HepG2 (cell line): ENCODE results near the gene PLD1. TPM values are rescaled to one million over a fixed set of nuclear protein-coding genes. Genes with fewer than 3 reads are reported as not detected.
A peak's percentile ranks its signal among the peaks of the same experiment; 100 is the strongest.

Source experiments
- ASH2L ChIP-seq: fragments of 300-600, 200-600 bp; sonication (generic); IDR thresholded peaks from 2 replicates; pipeline ENCODE4 v1.7.0; 2017; ENCODE audit warnings: low read depth, mild to moderate bottlenecking, moderate library complexity, mixed read lengths, low read length; ENCODE audit not compliant: insufficient read length
- BATF2 ChIP-seq: sonication (generic); formaldehyde crosslinking; IDR thresholded peaks from 2 replicates; pipeline ENCODE4 v1.8.0; 2022; ENCODE audit warnings: mild to moderate bottlenecking, missing genetic modification reagents, moderate library complexity
- ETV5 ChIP-seq: IDR thresholded peaks from 2 replicates; pipeline ENCODE4 v1.6.1; 2018; ENCODE audit warnings: missing biosample characterization, missing genetic modification reagents, inconsistent platforms, borderline replicate concordance
- FOSL2 ChIP-seq: sonication (generic); formaldehyde crosslinking; IDR thresholded peaks from 2 replicates; pipeline ENCODE4 v1.4.0; 2020; ENCODE audit warnings: missing genetic modification reagents
- KDM1A ChIP-seq: IDR thresholded peaks from 2 replicates; pipeline ENCODE4 v1.6.1; 2016; ENCODE audit warnings: missing compliant biosample characterization
- KMT2B ChIP-seq: IDR thresholded peaks from 2 replicates; pipeline ENCODE4 v1.6.1; 2016; ENCODE audit warnings: missing genetic modification reagents, missing compliant biosample characterization
- MTERF4 ChIP-seq: sonication (generic); formaldehyde crosslinking; IDR thresholded peaks from 2 replicates; pipeline ENCODE4 v1.8.0; 2023; ENCODE audit warnings: mild to moderate bottlenecking, missing genetic modification reagents
- MXI1 ChIP-seq: IDR thresholded peaks from 3 replicates; pipeline ENCODE4 v1.6.1; 2012; ENCODE audit warnings: low read depth, low read length, inconsistent platforms, borderline replicate concordance
- NFKBIZ ChIP-seq: IDR thresholded peaks from 2 replicates; pipeline ENCODE4 v1.6.1; 2018; ENCODE audit warnings: missing genetic modification reagents, missing compliant biosample characterization
- NRL ChIP-seq: sonication (generic); formaldehyde crosslinking; IDR thresholded peaks from 2 replicates; pipeline ENCODE4 v1.5.0; 2020; ENCODE audit warnings: missing genetic modification reagents, mild to moderate bottlenecking, moderate library complexity, borderline replicate concordance
- ONECUT2 ChIP-seq: sonication (generic); formaldehyde crosslinking; IDR thresholded peaks from 2 replicates; pipeline ENCODE4 v1.4.0; 2020; ENCODE audit warnings: missing genetic modification reagents
- REXO4 ChIP-seq: sonication (generic); formaldehyde crosslinking; IDR thresholded peaks from 2 replicates; pipeline ENCODE4 v1.8.0; 2022; ENCODE audit warnings: missing genetic modification reagents, mild to moderate bottlenecking, borderline replicate concordance
- SETDB1 ChIP-seq: sonication (generic); formaldehyde crosslinking; IDR thresholded peaks from 2 replicates; pipeline ENCODE4 v1.5.1; 2020; ENCODE audit warnings: missing genetic modification reagents, mild to moderate bottlenecking, borderline replicate concordance
- SOX5 ChIP-seq: IDR thresholded peaks from 2 replicates; pipeline ENCODE4 v1.6.1; 2016; ENCODE audit warnings: borderline replicate concordance
- SRSF1 ChIP-seq: fragments of 200-400 bp; formaldehyde crosslinking; optimal IDR thresholded peaks from 2 replicates; pipeline ENCODE3; 2017; ENCODE audit warnings: mild to moderate bottlenecking, low read depth, low read length, moderate library complexity
- TCF7 ChIP-seq: sonication (generic); IDR thresholded peaks from 2 replicates; pipeline ENCODE4 v1.6.1; 2016; ENCODE audit warnings: antibody characterized with exemption, low read depth
- TIGD3 ChIP-seq: sonication (generic); formaldehyde crosslinking; IDR thresholded peaks from 2 replicates; pipeline ENCODE4 v1.5.1; 2020; ENCODE audit warnings: mild to moderate bottlenecking, missing genetic modification reagents, borderline replicate concordance
- USF2 ChIP-seq, 2 experiments: sonication (generic) in 1 of 2; formaldehyde crosslinking in 1 of 2; IDR thresholded peaks; 2 replicates each; pipeline versions ENCODE4 v1.5.1 to v1.6.1; 2011 to 2020; ENCODE audit warnings: borderline replicate concordance in 1 of 2, low read depth in 1 of 2, low read length in 1 of 2, mild to moderate bottlenecking in 1 of 2, missing genetic modification reagents in 1 of 2, moderate library complexity in 1 of 2
- ZNF121 ChIP-seq: sonication (generic); formaldehyde crosslinking; IDR thresholded peaks from 2 replicates; pipeline ENCODE4 v1.5.0; 2020; ENCODE audit warnings: mild to moderate bottlenecking, missing genetic modification reagents
- ZNF230 ChIP-seq: sonication (generic); formaldehyde crosslinking; IDR thresholded peaks from 2 replicates; pipeline ENCODE4 v1.4.0; 2020; ENCODE audit warnings: mild to moderate bottlenecking, missing genetic modification reagents
- ZNF234 ChIP-seq: sonication (generic); formaldehyde crosslinking; conservative IDR thresholded peaks from 2 replicates; pipeline ENCODE4 v1.5.1; 2020; ENCODE audit warnings: mild to moderate bottlenecking, missing genetic modification reagents
- ZNF367 ChIP-seq: sonication (generic); formaldehyde crosslinking; IDR thresholded peaks from 2 replicates; pipeline ENCODE4 v1.4.0; 2020; ENCODE audit warnings: missing genetic modification reagents, borderline replicate concordance
- ZNF7 ChIP-seq: IDR thresholded peaks from 2 replicates; pipeline ENCODE4 v1.6.1; 2016; ENCODE audit warnings: missing biosample characterization, missing genetic modification reagents
- ZNF737 ChIP-seq: sonication (generic); formaldehyde crosslinking; IDR thresholded peaks from 2 replicates; pipeline ENCODE4 v1.5.0; 2020; ENCODE audit warnings: missing genetic modification reagents, mild to moderate bottlenecking, borderline replicate concordance
- ZNF772 ChIP-seq: sonication (generic); formaldehyde crosslinking; IDR thresholded peaks from 2 replicates; pipeline ENCODE4 v1.5.0; 2020; ENCODE audit warnings: mild to moderate bottlenecking, missing genetic modification reagents
- ZSCAN12 ChIP-seq: sonication (generic); formaldehyde crosslinking; IDR thresholded peaks from 2 replicates; pipeline ENCODE4 v1.9.0; 2021; ENCODE audit warnings: mild to moderate bottlenecking, missing genetic modification reagents
- ZSCAN20 ChIP-seq: sonication (generic); formaldehyde crosslinking; IDR thresholded peaks from 2 replicates; pipeline ENCODE4 v1.4.0; 2020; ENCODE audit warnings: missing genetic modification reagents, mild to moderate bottlenecking, borderline replicate concordance
- polyA plus RNA-seq, 8 experiments: library from polyadenylated mRNA; depleted of rRNA in 3 of 8; stranded (reverse) in 7 of 8; unstranded in 1 of 8; fragments of >200 nt; fragmentation: Illumina TruSeq in 4 of 8; extraction: Trizol in 4 of 8; gene quantifications; 2 replicates each; pipeline versions ENCODE4 v1.2.1 to v1.2.3, GENCODE V29; 2011 to 2016; ENCODE audit warnings: low read depth in 4 of 8, missing spikeins in 1 of 8, mixed read lengths in 1 of 8; ENCODE audit not compliant: insufficient read depth in 1 of 8
- total RNA-seq, 5 experiments: library from RNA; depleted of rRNA; stranded (reverse); fragments of >200 nt; fragmentation: Illumina TruSeq; extraction: Trizol; gene quantifications; 2 replicates each; pipeline ENCODE4 v1.2.3, GENCODE V29; 2016; ENCODE audit warnings: low read depth in 1 of 5

PLD1 gene
- total and polyA plus RNA-seq, 2 of the 13 experiments (the other 11 are each of a cell fraction or from before 2014, with no cell fraction given) = 27.1 to 59.4 TPM

- no peak for TF ChIP-seq NRL (CRISPR knock-in tag)
- no peak for TF ChIP-seq ZNF234 (CRISPR knock-in tag)
- no peak for TF ChIP-seq ASH2L
- peak; percentile 80 for TF ChIP-seq TCF7
- TF ChIP-seq ZNF367 (CRISPR knock-in tag) = no peak
- TF ChIP-seq SETDB1 = no peak
- TF ChIP-seq SRSF1 = no peak
- no peak for TF ChIP-seq BATF2
- no peak for TF ChIP-seq MXI1
- TF ChIP-seq TIGD3 = no peak
- no peak for TF ChIP-seq USF2 (IDR thresholded peaks at IDR 0.05; ENCODE audit: low read depth, low read length)
- no peak for TF ChIP-seq USF2 (CRISPR knock-in tag; IDR thresholded peaks at IDR 0.05; ENCODE audit: borderline replicate concordance)
- TF ChIP-seq MTERF4 (CRISPR knock-in tag) = no peak
- TF ChIP-seq ZNF121 (CRISPR knock-in tag) = no peak
- TF ChIP-seq ZSCAN12 = no peak
- 0 out of 2 replicates have a peak, but pooled peaks have one; percentile 27 for TF ChIP-seq ONECUT2
- TF ChIP-seq ZNF230 (CRISPR knock-in tag) = no peak
- no peak for TF ChIP-seq KMT2B (CRISPR knock-in tag)
- TF ChIP-seq ZNF737 (CRISPR knock-in tag) = no peak
- TF ChIP-seq REXO4 (CRISPR knock-in tag) = no peak
- no peak for TF ChIP-seq ZSCAN20
- TF ChIP-seq ETV5 (CRISPR knock-in tag) = peak; percentile 92
- no peak for TF ChIP-seq ZNF772
- TF ChIP-seq FOSL2 = peak; percentile 63
- TF ChIP-seq NFKBIZ = no peak
- TF ChIP-seq SOX5 = peak; percentile 84; the same call in 1 of the 2 replicates
- TF ChIP-seq ZNF7 (CRISPR knock-in tag) = no peak
- no peak for TF ChIP-seq KDM1A
Measured at GRCh38 chr3:171842864-171843518, 32.7 kb upstream of the PLD1 start, which contains the start of gene TMEM212 (continued).
